GM18867 (cell line): Measurements from ENCODE around the gene SKIDA1.

Source experiments
- ATAC-seq: cut with Tn5 transposase; IDR thresholded peaks from one replicate; pipeline ENCODE4 v1.9.1; 2021; ENCODE audit warnings: mild to moderate bottlenecking, moderate library complexity; ENCODE audit not compliant: unreplicated experiment

Gene SKIDA1

DNA sequence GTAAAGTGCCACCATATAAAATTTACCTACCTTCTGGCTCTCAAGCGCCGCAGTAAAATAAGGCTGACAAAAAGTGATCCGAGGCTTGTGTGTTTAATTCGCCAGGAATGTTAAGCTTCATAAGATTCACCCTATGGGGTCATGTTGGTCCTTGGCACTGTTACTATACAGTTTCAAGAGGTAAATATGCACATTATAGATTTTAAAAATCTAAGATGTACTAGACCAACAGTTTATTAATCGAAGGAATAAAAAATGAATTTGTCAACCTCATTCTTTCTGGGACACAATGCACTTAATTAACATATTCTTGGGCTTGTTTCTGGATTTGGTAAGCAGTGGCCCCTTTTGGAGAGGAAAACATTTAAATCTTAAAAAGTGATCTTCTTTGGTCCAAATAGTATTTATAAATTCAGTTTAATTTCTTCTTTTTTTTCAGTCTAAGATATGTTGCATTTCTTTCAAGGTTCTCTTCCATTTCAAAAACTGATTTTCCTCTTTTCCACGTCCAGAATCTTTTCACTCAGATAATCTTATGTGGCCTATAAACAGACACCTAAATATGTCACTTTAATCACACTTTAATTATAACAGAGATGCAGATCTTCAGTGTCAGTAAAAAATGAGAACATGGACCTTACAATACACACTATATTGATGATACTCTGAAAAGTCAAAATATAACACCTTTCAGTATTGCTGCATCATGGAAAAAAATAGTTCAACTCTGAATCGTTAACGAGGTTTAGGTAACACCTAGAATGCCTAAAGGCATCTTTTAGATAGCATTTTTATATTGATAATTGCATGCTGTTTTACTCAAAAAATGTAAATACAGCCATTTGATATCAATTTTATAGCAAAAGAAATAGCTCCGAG is 3.8 kb upstream of the SKIDA1 start:
- no peak for ATAC-seq

DNA sequence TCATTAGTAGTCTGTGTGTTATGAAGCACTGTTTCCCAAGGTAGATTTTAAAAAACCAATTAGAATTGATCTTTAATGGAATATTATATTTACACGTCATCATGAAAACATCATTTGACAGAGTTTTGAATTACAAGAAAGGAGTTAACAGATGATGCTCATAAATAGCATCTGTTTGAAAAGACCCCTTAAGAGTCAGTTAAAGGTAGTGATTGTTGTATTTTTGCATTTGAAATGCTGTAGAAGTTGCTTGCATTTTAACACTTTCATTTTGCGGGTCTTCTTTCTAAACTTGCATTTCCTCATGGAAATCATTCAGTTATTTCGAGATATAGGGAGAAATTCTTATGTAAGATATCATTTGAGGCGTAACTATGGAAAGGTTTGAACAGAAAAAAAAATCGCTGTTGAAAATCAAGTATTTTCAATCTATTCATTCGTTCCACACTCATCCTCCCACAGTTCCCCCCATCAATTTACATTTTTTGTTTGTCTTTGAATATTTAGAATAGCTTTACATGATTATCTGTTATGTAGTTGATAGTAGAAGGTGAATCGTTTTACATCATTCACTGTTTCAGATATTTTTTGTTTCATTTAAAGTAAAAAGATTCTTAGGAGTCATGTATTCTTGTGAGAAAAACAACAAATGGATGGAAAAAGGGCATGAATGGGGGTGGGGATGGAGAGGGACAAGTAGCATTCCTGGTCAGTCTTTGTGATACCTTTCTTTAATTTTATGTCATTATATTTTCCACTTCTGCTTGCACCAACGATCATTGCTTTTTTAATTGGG is 3.0 kb upstream of the SKIDA1 start:
- ATAC-seq: no peak

DNA sequence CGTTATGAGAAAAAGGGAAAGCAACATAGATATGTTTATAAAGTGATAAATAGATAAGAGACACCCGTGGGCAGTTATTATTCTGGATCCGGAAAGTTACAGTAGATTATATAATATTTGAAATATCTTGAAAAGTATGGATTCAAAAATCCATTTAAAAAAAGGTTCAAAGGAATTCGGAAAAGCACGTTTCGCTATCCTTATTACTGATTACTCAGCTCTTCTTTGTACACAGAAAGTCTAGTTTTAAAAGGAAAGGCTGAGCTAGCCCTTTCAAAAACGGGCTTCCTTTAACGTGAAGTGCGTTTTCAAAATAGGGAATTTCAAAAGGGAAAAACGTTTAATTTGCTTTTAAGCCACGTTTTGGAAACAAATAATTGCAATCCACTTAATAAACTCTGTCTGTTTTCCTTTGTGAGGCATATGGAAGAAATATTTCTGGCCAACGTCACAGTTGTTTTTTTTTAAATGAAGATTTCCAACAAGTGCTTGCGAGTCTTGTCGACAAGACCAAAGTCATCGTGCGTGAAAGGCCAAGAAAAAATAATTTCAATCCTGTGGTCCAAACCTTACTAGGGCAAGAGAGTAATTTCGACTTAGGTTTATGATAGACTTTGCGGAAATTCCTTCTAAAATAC is 2.2 kb upstream of the SKIDA1 start:
- ATAC-seq: no peak

DNA sequence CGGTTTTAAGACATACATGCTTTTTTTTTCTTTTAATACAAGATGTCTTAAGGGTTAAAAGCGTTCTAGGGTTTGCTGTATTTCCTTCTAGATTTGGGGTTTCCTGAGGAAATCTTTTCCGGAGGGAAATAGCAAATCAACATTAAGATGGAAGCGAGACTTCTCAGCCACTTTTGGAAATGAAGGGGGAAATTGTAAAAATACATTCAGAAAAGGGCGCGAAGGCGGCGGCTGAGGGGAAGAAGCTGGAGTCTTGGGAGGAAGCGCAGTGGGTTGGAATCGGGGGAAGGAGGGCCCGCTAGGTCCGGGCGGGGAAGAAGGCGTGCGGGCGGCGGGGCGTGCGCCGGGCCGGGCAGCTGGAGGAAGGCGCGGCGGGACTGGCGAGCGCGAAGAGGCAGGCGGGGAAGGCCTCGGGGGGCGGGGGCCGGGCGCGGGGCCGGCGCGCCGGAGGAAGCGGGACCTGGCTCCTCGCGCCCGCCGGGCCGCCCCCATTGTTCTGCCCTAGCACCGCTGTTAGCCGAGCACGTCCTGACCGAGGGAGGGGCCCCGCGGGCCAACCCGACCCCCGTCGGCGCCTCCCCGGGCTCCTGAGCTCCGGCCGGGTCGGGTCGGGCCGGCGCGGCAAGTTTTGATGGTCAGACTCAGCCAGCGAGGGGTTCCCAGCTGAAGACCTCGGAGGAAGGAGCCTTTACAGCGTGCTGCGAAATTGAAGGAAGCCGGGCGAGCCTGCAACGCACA is 1.5 kb upstream of the SKIDA1 start:
- ATAC-seq: no peak

DNA sequence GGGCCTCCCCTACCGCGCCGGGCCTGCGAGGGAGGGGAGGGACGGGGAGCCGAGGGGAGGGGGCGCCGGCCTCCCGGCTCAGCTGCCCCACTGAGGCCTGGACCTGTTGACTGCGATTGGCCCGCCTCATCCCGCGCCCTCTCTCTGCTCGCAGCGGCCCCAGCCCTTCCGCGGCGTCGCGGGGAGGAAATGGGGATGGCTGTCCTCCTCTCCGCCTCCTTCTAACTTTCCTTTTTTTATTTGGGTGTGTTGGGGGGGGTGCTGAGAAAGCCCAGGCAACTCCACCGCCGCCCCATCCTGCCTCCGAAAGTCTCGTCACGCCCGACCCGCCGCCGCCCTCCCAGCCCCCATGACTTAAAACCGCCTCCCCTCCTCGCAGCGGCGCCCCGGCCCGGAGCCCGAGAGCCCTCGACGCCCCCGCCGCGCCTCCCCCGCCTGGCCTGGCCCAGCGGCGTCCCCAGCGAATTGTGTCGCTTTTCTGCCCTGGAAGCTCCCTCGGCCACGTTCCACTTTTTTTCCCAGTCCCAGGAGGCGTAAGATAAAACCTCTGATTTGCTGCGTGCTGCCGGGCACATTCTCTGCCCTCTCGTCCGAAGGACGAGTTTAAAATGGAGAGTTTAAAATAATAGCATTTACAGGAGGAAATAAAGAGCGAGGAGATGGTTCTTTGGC is 842 bp upstream of the SKIDA1 start:
- ATAC-seq: peak; percentile 45

DNA sequence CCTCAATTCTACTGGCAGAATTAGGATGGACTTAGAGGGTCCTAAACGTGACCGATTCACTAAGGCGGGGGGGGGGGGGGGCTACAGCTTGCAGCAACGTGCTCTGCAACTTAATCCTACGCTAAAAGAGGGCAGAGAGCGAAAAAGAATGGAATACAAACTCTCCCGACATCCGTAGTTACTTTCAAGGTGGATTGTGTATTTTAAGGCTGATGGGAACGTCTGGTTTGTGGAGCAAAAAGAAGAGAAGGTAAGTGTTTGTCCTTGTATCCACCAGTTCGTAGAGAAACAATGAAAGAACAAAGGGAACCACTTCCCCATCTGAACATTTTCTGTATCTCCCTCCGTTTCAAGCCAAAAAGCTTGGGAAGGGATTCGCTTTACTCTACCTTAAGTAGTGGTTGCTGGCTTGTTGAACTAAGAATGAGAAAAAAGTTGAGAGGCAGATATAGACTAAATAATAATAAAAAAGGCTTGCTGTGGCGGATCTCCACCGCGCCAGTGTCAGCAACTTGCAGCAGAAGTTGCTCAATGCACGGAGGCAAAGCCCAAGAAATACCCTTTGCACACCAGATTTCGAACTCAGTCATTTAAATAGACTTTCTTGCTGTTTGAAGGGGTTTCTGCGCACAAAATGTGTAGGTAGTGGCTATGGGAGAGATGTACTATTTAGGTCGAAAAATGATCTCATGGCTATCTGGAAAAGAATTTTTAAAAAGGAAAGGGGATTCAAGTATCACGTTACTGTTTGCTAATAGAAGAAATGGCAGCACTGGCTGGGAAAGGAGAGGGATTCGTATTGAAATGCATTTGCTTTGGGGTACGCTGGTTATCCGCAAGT is 736 bp downstream of the SKIDA1 start:
- no peak for ATAC-seq

DNA sequence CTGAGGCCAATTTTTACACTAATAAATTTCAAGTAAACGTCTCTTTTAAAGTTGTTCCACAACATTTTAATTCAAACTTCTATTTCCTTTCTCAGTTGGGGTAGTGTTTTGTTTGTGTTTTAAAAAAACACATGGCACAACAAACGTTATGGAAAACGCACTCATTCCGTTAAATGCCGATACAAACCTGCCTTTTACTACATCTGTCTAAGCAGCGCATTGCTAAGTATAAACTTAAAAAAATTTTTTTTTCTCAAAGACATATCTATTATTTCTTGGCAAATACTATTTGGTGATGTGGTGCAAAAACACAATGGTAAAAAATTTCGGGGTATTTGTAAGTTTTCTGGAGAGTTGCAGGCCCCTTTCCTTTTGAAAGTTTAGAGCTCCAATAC is 1.4 kb downstream of the SKIDA1 start:
- no peak for ATAC-seq

DNA sequence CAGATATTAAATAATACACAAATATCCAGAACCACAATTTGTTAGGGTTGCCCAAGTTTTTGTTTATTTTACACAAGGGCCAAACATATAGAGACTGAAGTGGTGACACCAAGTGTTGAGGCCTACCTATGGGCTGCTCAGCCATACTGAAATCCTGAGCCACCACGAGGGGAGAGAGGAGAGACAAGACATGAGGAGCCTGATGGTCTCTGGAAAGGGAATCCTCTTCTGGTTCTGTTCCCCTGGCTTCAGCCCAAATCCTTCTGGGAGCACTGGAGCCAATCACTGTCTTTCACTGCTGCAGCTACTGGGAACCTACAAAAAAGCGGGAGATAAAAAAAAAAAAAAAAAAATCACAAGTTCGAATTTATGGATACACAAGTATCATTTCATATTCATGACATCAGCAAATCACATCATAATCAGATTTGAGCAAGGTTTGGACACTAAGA is 1.9 kb downstream of the SKIDA1 start:
- ATAC-seq: no peak

DNA sequence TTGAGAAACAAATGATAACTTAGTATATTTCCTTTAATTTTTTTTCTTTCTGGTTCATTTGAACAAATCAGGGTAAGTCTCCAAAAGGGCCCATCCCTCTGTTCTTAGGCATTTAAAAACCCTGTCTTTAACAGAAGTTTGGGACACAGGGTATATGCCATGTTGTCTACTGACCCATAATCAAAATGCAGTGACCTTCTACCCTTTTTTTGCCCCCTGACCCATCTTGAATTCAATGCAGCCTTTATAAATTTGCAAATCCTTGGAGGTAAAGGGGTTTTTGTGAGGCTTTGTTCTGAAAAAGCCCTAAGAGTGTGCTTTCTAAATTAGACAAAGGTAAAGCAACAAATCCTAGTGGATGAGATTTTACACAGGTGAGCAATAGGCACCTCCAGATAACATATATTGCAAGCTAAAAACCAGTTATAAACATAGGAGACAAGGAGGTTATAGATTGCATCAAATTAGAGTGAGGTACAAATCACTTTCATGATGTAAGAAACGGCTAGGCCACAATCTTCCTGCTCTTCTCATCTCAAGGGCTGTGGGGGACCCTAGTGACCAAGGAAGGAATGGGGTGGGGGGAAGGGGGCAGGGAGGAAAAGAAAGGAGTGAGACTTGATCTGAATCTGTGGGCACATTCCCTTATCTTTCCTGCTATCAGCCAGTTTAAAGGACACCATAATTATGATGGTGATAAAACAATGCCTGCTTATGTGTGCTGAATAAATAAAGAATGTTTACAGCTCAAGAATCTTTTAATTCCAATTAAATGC is 2.7 kb downstream of the SKIDA1 start:
- ATAC-seq: no peak

DNA sequence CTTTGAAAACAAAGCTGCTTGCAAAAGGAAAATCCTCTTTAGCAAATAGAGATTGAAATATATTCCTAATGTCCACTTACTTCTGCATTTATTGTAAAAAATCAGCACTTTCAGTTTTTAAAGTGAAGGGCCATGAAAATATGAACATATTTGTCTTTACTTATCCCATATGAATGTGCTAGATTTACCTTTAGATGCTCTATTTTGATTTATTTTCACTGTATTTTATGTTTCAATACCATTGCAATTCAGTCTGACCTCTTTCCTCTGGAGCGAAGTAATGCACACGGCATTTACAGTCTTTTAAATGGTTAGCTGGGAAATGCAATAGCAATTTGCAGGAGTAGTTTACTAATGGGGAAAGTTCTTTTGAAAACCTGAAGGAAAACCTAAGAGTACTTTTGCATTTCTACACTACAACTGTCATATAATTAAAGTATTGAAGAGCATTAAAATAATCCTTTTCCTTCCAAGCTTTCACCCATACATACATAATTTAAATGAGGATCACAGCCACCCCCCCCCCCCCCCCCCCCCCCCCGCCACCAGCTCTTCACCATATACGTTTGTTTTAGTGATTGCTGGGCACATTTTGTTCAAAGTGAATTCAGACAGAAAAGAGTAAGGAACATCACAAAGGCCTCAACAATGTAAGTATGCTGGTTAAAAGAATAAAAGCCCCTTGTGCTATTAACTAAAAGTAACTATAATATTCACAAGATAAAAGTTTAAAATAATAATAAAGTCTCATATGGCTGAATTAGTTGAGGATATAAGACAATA is 3.5 kb downstream of the SKIDA1 start:
- no peak for ATAC-seq

DNA sequence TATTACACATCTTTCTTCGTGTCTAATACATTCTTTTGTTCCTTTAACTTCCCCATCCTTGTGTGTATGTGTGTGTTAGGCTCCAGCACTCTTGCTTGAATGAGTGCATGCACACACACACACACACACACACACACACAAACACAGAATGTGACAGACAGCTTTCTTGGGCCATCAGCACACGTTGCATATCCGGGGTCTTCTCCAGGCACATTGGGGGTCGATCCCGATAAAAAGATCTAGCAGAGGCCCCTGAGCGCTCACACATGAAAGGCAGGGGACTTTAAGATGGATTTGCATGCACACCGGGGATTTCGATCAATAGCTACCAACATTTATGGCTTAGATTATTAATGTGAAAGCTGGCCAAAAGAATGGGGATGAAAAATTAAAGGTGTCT is 4.5 kb downstream of the SKIDA1 start:
- no peak for ATAC-seq

DNA sequence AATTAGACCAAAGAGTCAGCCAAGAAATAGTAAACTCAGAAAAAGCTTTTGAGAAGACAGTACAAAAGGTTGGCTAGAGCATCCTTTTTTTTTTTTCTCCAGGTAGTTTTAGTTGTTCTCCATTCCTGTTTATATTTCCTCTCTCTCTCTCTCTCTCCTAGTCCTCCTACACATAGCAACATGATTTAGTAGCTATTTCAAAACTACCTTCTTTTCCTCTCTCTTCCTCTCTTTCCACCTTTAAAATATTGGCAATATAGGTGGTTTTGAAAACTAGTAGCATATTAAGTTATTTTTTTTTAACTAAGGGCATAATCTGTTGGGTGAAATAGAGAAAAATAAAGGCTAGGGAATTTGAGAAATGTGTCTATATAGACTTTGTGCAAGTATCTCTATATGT is 5.0 kb downstream of the SKIDA1 start:
- ATAC-seq: no peak

DNA sequence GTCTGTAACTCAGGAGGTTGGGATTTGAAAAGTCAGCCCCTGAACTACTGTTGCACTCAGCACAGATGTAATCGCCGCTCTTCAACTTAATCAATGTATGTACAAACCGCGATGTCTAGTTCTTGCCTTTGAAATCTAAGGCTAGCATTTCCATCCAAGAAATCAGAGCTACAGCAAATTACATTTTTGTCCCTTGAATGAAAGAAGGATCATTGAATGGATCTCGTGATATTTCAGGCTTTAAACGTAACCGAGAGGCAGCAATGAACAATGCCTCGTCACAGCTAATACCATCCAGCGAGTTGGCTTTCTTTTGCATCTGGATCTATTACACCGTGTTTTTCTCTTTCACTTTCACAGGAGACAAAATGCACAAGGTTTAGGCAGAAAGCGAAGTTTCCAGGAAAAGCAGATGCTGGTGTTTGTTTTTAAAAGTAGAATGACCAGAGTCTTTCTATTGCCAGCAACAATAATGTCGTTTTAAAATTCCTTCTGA is 5.5 kb downstream of the SKIDA1 start:
- ATAC-seq: peak; percentile 50

DNA sequence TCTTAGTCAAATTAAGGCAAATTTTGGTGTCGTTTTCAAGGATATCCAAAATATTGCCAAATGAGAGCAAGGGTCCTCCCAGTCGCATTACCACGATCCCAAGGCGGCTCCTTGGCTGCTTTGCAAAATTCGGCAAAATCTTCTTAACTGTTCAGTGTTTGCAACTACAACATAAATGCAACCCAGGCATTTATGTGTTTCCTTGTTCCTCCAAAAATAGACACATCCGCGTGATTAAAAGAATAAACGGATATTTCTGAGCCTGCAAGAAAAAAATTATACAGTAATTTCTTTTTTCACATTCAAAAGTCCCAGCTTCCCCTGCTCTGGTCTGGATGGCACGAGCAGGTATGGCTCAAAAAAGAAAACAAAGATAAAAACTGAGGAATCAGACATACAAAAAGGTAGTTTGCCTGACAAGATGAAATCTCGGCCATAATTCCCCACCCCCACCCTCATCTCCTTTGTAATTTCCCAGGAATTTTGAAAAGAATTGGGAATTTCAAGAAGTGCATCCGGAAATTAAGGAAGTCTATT is 6.0 kb downstream of the SKIDA1 start:
- no peak for ATAC-seq

DNA sequence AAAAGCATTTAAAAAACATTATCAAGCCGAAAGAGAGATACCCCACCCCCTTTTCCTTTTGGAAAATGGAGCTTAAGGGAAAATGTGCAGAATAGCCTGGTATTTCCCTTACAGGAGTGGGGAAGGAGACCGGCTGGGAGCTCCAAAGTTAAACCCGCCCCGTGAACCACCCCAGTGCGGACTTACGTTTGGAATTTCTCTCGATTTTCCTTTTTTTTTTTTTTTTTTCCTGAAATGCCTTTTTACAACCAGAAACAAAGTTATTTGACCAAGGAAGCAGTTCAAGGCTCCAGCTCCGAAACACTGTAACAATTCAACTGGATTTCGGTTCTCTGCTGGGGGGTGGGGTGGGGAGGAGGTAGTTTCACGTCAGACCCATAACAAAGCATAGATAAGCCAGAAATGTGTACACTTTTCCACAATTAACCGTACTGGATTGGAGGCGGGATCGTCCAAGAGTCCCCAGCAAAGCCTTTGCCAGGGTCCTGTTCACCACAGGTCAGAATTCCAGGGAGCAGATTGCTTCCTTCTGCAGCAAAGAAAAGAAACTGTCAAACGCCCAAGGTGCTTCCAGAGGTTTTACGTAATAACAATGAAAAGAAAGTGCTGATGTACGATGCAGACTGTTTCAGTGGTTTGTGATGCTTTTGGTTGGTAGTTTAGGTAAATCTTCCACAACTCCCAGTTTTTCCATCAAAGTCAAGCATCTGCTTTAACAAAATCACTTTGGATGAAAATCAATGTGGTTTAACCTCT is 6.7 kb downstream of the SKIDA1 start:
- no peak for ATAC-seq

DNA sequence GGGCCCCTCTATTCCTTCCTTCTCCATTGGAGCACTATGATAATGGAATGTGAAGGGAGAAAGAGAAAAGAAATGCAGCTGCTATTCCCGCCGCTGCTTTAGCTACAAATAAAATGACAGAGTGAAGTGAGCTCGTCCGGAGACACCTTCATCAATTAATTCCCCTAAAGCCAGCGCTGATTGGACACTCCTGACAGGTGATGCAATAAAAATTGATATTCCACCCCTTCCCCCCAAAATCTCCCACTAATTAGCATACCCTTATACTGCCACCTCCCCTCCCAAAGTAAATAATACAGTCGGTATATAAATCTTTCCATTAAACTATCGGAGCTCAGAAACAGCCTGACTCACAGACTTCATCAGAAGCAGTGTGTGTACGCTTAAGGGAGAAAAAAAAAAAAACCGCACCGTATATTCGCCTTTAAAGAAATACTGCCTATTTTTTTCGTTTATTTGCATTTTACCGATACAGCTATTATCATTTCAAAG is 7.3 kb downstream of the SKIDA1 start:
- no peak for ATAC-seq
